HEK293 (cell line): ENCODE results near the gene CADPS2.

Experiments used
- HOXA7 ChIP-seq: sonication (generic); formaldehyde crosslinking; IDR thresholded peaks from 2 replicates; pipeline ENCODE4 v1.8.1; 2022; ENCODE audit warnings: missing genetic modification reagents, borderline replicate concordance
- MYNN ChIP-seq: fragments of 450-650 bp; formaldehyde crosslinking; IDR thresholded peaks from 2 replicates; pipeline ENCODE4 v1.5.1; 2016; ENCODE audit warnings: missing biosample characterization, missing genetic modification characterization, borderline replicate concordance
- ZBTB8A ChIP-seq: fragments of 450-650 bp; formaldehyde crosslinking; IDR thresholded peaks from 2 replicates; pipeline ENCODE4 v1.5.1; 2016; ENCODE audit warnings: missing biosample characterization, missing genetic modification characterization
- ZNF138 ChIP-seq: fragments of 450-650 bp; formaldehyde crosslinking; IDR thresholded peaks from 2 replicates; pipeline ENCODE4 v1.5.1; 2016; ENCODE audit warnings: missing biosample characterization, missing genetic modification characterization, borderline replicate concordance
- ZNF214 ChIP-seq: fragments of 450-650 bp; formaldehyde crosslinking; IDR thresholded peaks from 2 replicates; pipeline ENCODE4 v1.5.1; 2017; ENCODE audit warnings: missing biosample characterization, mild to moderate bottlenecking, missing genetic modification characterization, borderline replicate concordance
- ZNF24 ChIP-seq: fragments of 450-650 bp; formaldehyde crosslinking; IDR thresholded peaks from 2 replicates; pipeline ENCODE4 v1.5.1; 2016; ENCODE audit warnings: missing biosample characterization, missing genetic modification characterization
- ZNF350 ChIP-seq: fragments of 450-650 bp; formaldehyde crosslinking; IDR thresholded peaks from 2 replicates; pipeline ENCODE4 v1.5.0; 2017; ENCODE audit warnings: missing biosample characterization, mild to moderate bottlenecking, missing genetic modification characterization
- ZNF548 ChIP-seq: fragments of 450-650 bp; formaldehyde crosslinking; IDR thresholded peaks from 2 replicates; pipeline ENCODE4 v1.5.1; 2016; ENCODE audit warnings: missing biosample characterization, missing genetic modification characterization
- ZNF610 ChIP-seq: fragments of 450-650 bp; formaldehyde crosslinking; IDR thresholded peaks from 2 replicates; pipeline ENCODE4 v1.5.1; 2016; ENCODE audit warnings: missing biosample characterization, missing genetic modification characterization, borderline replicate concordance
- ZNF677 ChIP-seq: fragments of 450-650 bp; IDR thresholded peaks from 2 replicates; pipeline ENCODE4 v1.5.0; 2018; ENCODE audit warnings: missing biosample characterization, mild to moderate bottlenecking, missing genetic modification characterization, moderate library complexity
- TF ChIP-seq, protein P1 (sequence below): fragments of 450-650 bp; formaldehyde crosslinking; IDR thresholded peaks from 2 replicates; pipeline ENCODE4 v1.5.1; 2016; ENCODE audit warnings: missing biosample characterization, missing genetic modification characterization
- TF ChIP-seq, protein P2 (sequence below): fragments of 450-650 bp; formaldehyde crosslinking; IDR thresholded peaks from 2 replicates; pipeline ENCODE4 v1.5.1; 2016; ENCODE audit warnings: missing biosample characterization, missing genetic modification characterization
- TF ChIP-seq, protein P3 (sequence below): fragments of 450-650 bp; formaldehyde crosslinking; IDR thresholded peaks from 2 replicates; pipeline ENCODE4 v1.5.1; 2016; ENCODE audit warnings: missing biosample characterization, missing genetic modification characterization, borderline replicate concordance
- TF ChIP-seq, protein P4 (sequence below): fragments of 450-650 bp; formaldehyde crosslinking; IDR thresholded peaks from 2 replicates; pipeline ENCODE4; 2016; ENCODE audit warnings: missing biosample characterization, missing genetic modification characterization

DNA sequence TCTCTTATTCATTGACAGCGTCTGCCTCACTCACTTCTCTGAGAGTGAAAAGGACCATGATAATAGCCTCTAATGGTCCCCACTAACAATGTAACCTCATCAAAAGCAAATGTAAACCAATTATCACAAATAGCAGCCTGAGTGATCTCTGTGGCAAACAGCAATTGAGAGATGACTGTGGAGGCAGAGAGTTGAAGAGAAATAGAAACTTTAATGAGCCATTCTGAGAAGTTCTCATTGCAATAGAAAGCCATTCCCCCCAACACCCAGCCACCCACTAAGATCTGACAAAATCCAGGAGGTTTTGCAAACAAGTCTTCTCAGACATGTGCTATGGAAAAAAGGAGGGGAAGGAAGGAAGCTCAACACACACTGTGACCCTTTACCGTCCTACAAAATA lies 139.3 kb downstream of the CADPS2 start:
- TF ChIP-seq, protein P1, sequence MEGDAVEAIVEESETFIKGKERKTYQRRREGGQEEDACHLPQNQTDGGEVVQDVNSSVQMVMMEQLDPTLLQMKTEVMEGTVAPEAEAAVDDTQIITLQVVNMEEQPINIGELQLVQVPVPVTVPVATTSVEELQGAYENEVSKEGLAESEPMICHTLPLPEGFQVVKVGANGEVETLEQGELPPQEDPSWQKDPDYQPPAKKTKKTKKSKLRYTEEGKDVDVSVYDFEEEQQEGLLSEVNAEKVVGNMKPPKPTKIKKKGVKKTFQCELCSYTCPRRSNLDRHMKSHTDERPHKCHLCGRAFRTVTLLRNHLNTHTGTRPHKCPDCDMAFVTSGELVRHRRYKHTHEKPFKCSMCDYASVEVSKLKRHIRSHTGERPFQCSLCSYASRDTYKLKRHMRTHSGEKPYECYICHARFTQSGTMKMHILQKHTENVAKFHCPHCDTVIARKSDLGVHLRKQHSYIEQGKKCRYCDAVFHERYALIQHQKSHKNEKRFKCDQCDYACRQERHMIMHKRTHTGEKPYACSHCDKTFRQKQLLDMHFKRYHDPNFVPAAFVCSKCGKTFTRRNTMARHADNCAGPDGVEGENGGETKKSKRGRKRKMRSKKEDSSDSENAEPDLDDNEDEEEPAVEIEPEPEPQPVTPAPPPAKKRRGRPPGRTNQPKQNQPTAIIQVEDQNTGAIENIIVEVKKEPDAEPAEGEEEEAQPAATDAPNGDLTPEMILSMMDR (tag by site-specific recombination), result no peak
- TF ChIP-seq, protein P2, sequence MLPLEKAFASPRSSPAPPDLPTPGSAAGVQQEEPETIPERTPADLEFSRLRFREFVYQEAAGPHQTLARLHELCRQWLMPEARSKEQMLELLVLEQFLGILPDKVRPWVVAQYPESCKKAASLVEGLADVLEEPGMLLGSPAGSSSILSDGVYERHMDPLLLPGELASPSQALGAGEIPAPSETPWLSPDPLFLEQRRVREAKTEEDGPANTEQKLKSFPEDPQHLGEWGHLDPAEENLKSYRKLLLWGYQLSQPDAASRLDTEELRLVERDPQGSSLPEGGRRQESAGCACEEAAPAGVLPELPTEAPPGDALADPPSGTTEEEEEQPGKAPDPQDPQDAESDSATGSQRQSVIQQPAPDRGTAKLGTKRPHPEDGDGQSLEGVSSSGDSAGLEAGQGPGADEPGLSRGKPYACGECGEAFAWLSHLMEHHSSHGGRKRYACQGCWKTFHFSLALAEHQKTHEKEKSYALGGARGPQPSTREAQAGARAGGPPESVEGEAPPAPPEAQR (tag by site-specific recombination), result no peak
- TF ChIP-seq ZBTB8A (tag by site-specific recombination), result no peak
- TF ChIP-seq ZNF138, result no peak
- no peak for TF ChIP-seq ZNF677 (tag by site-specific recombination)
- TF ChIP-seq ZNF610, result no peak
- no peak for TF ChIP-seq ZNF350 (tag by site-specific recombination)
- TF ChIP-seq, protein P3, sequence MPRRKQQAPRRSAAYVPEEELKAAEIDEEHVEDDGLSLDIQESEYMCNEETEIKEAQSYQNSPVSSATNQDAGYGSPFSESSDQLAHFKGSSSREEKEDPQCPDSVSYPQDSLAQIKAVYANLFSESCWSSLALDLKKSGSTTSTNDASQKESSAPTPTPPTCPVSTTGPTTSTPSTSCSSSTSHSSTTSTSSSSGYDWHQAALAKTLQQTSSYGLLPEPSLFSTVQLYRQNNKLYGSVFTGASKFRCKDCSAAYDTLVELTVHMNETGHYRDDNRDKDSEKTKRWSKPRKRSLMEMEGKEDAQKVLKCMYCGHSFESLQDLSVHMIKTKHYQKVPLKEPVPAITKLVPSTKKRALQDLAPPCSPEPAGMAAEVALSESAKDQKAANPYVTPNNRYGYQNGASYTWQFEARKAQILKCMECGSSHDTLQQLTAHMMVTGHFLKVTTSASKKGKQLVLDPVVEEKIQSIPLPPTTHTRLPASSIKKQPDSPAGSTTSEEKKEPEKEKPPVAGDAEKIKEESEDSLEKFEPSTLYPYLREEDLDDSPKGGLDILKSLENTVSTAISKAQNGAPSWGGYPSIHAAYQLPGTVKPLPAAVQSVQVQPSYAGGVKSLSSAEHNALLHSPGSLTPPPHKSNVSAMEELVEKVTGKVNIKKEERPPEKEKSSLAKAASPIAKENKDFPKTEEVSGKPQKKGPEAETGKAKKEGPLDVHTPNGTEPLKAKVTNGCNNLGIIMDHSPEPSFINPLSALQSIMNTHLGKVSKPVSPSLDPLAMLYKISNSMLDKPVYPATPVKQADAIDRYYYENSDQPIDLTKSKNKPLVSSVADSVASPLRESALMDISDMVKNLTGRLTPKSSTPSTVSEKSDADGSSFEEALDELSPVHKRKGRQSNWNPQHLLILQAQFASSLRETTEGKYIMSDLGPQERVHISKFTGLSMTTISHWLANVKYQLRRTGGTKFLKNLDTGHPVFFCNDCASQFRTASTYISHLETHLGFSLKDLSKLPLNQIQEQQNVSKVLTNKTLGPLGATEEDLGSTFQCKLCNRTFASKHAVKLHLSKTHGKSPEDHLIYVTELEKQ (tag by site-specific recombination), result no peak
- no peak for TF ChIP-seq MYNN (tag by site-specific recombination)
- no peak for TF ChIP-seq ZNF548 (tag by site-specific recombination)
- TF ChIP-seq HOXA7 (CRISPR knock-in tag), result no peak
- no peak for TF ChIP-seq ZNF214 (tag by site-specific recombination)
- TF ChIP-seq, protein P4, sequence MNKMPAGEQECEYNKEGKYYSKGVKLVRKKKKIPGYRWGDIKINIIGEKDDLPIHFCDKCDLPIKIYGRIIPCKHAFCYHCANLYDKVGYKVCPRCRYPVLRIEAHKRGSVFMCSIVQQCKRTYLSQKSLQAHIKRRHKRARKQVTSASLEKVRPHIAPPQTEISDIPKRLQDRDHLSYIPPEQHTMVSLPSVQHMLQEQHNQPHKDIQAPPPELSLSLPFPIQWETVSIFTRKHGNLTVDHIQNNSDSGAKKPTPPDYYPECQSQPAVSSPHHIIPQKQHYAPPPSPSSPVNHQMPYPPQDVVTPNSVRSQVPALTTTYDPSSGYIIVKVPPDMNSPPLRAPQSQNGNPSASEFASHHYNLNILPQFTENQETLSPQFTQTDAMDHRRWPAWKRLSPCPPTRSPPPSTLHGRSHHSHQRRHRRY (tag by site-specific recombination), result no peak
- TF ChIP-seq ZNF24 (tag by site-specific recombination), result no peak
